ENCODE data around the gene FFAR3. TPM values are rescaled to one million over a fixed set of nuclear protein-coding genes. Genes with fewer than 3 reads are reported as not detected.

Gene FFAR3
- total and polyA plus RNA-seq, 9 of the 15 experiments (the other 6 are each of a cell fraction or from before 2014, with no cell fraction given), result not detected

DNA sequence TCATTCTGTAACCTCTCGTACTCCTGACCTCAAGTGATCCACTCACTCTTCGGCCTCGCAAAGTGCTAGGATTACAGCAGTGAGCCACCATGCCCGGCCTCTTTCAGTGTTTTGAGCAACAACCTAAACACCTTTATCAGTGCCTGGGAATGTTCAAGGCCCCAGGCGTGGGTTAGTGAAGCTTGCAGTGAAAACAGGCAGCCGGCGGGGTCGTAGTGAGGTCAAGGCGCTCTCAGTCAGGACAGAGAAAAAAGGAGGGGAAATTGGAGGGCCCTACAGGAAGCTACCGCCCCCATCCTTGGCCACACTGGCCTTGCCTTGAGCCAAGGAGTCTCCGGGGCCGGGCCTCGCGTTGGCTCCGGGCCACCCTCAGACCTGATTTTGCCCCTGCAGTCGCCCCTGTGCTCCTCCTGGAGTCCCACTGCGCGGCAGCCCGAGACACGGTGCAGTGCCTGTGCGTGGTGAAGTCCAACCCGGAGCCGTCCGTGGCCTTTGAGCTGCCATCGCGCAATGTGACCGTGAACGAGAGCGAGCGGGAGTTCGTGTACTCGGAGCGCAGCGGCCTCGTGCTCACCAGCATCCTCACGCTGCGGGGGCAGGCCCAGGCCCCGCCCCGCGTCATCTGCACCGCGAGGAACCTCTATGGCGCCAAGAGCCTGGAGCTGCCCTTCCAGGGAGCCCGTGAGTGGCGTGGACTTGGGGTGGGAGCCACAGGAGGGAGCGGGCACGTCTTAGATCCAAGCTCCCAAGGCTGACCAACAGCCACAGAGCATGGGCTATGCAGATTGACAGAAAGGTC lies 48.6 kb upstream of the FFAR3 start (continued):
- TF ChIP-seq CEBPG (CRISPR knock-in tag; IDR thresholded peaks at IDR 0.05) (no peak), CEBPG (tag; conservative IDR thresholded peaks at IDR 0.05 in 1 of 2, IDR thresholded peaks at IDR 0.05 in 1 of 2) (no peak), TCF3 (CRISPR knock-in tag; IDR thresholded peaks at IDR 0.05) (no peak), ZZZ3 (IDR thresholded peaks at IDR 0.05) (no peak), CCAR2 (IDR thresholded peaks at IDR 0.05; ENCODE audit: low read depth, low read length) (no peak), KDM5B (IDR thresholded peaks at IDR 0.05; ENCODE audit: insufficient replicate concordance, low read depth, low read length) (no peak), TAF15 (IDR thresholded peaks at IDR 0.05; ENCODE audit: low read depth, low read length) (no peak)
- TF ChIP-seq, protein P1, sequence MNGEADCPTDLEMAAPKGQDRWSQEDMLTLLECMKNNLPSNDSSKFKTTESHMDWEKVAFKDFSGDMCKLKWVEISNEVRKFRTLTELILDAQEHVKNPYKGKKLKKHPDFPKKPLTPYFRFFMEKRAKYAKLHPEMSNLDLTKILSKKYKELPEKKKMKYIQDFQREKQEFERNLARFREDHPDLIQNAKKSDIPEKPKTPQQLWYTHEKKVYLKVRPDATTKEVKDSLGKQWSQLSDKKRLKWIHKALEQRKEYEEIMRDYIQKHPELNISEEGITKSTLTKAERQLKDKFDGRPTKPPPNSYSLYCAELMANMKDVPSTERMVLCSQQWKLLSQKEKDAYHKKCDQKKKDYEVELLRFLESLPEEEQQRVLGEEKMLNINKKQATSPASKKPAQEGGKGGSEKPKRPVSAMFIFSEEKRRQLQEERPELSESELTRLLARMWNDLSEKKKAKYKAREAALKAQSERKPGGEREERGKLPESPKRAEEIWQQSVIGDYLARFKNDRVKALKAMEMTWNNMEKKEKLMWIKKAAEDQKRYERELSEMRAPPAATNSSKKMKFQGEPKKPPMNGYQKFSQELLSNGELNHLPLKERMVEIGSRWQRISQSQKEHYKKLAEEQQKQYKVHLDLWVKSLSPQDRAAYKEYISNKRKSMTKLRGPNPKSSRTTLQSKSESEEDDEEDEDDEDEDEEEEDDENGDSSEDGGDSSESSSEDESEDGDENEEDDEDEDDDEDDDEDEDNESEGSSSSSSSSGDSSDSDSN (IDR thresholded peaks at IDR 0.05; ENCODE audit: borderline replicate concordance in 1 of 2, low read depth in 2 of 2, low read length in 2 of 2), result no peak
- TF ChIP-seq, protein P2, sequence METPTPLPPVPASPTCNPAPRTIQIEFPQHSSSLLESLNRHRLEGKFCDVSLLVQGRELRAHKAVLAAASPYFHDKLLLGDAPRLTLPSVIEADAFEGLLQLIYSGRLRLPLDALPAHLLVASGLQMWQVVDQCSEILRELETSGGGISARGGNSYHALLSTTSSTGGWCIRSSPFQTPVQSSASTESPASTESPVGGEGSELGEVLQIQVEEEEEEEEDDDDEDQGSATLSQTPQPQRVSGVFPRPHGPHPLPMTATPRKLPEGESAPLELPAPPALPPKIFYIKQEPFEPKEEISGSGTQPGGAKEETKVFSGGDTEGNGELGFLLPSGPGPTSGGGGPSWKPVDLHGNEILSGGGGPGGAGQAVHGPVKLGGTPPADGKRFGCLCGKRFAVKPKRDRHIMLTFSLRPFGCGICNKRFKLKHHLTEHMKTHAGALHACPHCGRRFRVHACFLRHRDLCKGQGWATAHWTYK (CRISPR knock-in tag; IDR thresholded peaks at IDR 0.05), result no peak; the same call in 1 of the 2 replicates
- TF ChIP-seq, protein P3, sequence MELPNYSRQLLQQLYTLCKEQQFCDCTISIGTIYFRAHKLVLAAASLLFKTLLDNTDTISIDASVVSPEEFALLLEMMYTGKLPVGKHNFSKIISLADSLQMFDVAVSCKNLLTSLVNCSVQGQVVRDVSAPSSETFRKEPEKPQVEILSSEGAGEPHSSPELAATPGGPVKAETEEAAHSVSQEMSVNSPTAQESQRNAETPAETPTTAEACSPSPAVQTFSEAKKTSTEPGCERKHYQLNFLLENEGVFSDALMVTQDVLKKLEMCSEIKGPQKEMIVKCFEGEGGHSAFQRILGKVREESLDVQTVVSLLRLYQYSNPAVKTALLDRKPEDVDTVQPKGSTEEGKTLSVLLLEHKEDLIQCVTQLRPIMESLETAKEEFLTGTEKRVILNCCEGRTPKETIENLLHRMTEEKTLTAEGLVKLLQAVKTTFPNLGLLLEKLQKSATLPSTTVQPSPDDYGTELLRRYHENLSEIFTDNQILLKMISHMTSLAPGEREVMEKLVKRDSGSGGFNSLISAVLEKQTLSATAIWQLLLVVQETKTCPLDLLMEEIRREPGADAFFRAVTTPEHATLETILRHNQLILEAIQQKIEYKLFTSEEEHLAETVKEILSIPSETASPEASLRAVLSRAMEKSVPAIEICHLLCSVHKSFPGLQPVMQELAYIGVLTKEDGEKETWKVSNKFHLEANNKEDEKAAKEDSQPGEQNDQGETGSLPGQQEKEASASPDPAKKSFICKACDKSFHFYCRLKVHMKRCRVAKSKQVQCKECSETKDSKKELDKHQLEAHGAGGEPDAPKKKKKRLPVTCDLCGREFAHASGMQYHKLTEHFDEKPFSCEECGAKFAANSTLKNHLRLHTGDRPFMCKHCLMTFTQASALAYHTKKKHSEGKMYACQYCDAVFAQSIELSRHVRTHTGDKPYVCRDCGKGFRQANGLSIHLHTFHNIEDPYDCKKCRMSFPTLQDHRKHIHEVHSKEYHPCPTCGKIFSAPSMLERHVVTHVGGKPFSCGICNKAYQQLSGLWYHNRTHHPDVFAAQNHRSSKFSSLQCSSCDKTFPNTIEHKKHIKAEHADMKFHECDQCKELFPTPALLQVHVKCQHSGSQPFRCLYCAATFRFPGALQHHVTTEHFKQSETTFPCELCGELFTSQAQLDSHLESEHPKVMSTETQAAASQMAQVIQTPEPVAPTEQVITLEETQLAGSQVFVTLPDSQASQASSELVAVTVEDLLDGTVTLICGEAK (IDR thresholded peaks at IDR 0.05), result no peak
- TF ChIP-seq, protein P3 (CRISPR knock-in tag; IDR thresholded peaks at IDR 0.05), result no peak
- TF ChIP-seq, protein P4, sequence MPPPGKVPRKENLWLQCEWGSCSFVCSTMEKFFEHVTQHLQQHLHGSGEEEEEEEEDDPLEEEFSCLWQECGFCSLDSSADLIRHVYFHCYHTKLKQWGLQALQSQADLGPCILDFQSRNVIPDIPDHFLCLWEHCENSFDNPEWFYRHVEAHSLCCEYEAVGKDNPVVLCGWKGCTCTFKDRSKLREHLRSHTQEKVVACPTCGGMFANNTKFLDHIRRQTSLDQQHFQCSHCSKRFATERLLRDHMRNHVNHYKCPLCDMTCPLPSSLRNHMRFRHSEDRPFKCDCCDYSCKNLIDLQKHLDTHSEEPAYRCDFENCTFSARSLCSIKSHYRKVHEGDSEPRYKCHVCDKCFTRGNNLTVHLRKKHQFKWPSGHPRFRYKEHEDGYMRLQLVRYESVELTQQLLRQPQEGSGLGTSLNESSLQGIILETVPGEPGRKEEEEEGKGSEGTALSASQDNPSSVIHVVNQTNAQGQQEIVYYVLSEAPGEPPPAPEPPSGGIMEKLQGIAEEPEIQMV (tag; conservative IDR thresholded peaks at IDR 0.05; ENCODE audit: low read depth), result peak; percentile 57; the same call in 1 of the 2 replicates
